Liver (tissue), 9 donors: Measurements from ENCODE around the gene RHEB. TPM values are rescaled to one million over a fixed set of nuclear protein-coding genes. Genes with fewer than 3 reads are reported as not detected.

Experiments used
- DNase-seq: peaks from one replicate; pipeline ENCODE4 v3.0.0-alpha.2; 2017; ENCODE audit warnings: low spot score
- H3K27ac ChIP-seq, 2 donors: one replicate each; pipeline ENCODE4 v1.7.0; 2013; ENCODE audit warnings: inconsistent platforms in 2 of 2, low read length in 2 of 2, control low read depth in 1 of 2, low read depth in 1 of 2, mild to moderate bottlenecking in 1 of 2
- H3K27me3 ChIP-seq, 4 donors: one replicate each; pipeline versions ENCODE4 v1.6.1 to v1.7.0; 2013; ENCODE audit warnings: low read length in 3 of 4, inconsistent platforms in 1 of 4, mild to moderate bottlenecking in 1 of 4, moderate library complexity in 1 of 4; ENCODE audit not compliant: control insufficient read depth in 4 of 4, insufficient read depth in 4 of 4
- H3K36me3 ChIP-seq, 4 donors: one replicate each; pipeline versions ENCODE4 v1.6.1 to v1.7.0; 2013; ENCODE audit warnings: low read length in 3 of 4, mild to moderate bottlenecking in 3 of 4, low read depth in 1 of 4, moderate library complexity in 1 of 4; ENCODE audit not compliant: control insufficient read depth in 4 of 4, insufficient read depth in 3 of 4
- H3K4me1 ChIP-seq, 4 donors: one replicate each; pipeline versions ENCODE4 v1.6.1 to v1.7.0; 2013; ENCODE audit warnings: low read length in 3 of 4, mild to moderate bottlenecking in 3 of 4, moderate library complexity in 1 of 4; ENCODE audit not compliant: control insufficient read depth in 4 of 4, insufficient read depth in 4 of 4
- H3K4me3 ChIP-seq, 3 donors: one replicate each; pipeline versions ENCODE4 v1.6.1 to v1.7.0; 2013; ENCODE audit warnings: low read length in 3 of 3, control low read depth in 1 of 3, low read depth in 1 of 3, mild to moderate bottlenecking in 1 of 3
- H3K9ac ChIP-seq, 2 donors: one replicate each; pipeline ENCODE4 v1.7.0; 2013; ENCODE audit warnings: low read length in 2 of 2, mild to moderate bottlenecking in 2 of 2, moderate library complexity in 2 of 2, control low read depth in 1 of 2, low read depth in 1 of 2
- H3K9me3 ChIP-seq, 4 donors: one replicate each; pipeline versions ENCODE4 v1.6.1 to v1.7.0; 2013; ENCODE audit warnings: low read length in 3 of 4; ENCODE audit not compliant: control insufficient read depth in 4 of 4
- ATF3 ChIP-seq: IDR thresholded peaks from 2 replicates; pipeline ENCODE4 v1.6.1; 2016; ENCODE audit warnings: antibody characterized with exemption
- EGR1 ChIP-seq, 2 donors: IDR thresholded peaks; 2 replicates each; pipeline ENCODE4 v1.6.1; 2016 to 2018; ENCODE audit warnings: antibody characterized with exemption in 2 of 2, low read depth in 2 of 2
- FOXA1 ChIP-seq: IDR thresholded peaks from 2 replicates; pipeline ENCODE4 v1.6.1; 2016; ENCODE audit warnings: antibody characterized with exemption
- FOXA2 ChIP-seq: IDR thresholded peaks from 2 replicates; pipeline ENCODE4 v1.6.1; 2016; ENCODE audit warnings: antibody characterized with exemption
- GABPA ChIP-seq, 2 donors: IDR thresholded peaks in 1 of 2; conservative IDR thresholded peaks in 1 of 2; 2 replicates each; pipeline ENCODE4 v1.6.1; 2016; ENCODE audit warnings: antibody characterized with exemption in 2 of 2, mild to moderate bottlenecking in 1 of 2, moderate library complexity in 1 of 2
- HNF4A ChIP-seq, 2 donors: conservative IDR thresholded peaks; 2 replicates each; pipeline ENCODE4 v1.6.1; 2016; ENCODE audit warnings: antibody characterized with exemption in 2 of 2, mild to moderate bottlenecking in 2 of 2
- HNF4G ChIP-seq: IDR thresholded peaks from 2 replicates; pipeline ENCODE4 v1.6.1; 2016; ENCODE audit warnings: antibody characterized with exemption
- MAX ChIP-seq: IDR thresholded peaks from 2 replicates; pipeline ENCODE4 v1.6.1; 2016; ENCODE audit warnings: antibody characterized with exemption
- NR2F2 ChIP-seq: IDR thresholded peaks from 2 replicates; pipeline ENCODE4 v1.6.1; 2016; ENCODE audit warnings: antibody characterized with exemption
- RAD21 ChIP-seq, 2 donors: IDR thresholded peaks; 2 replicates each; pipeline ENCODE4 v1.6.1; 2016; ENCODE audit warnings: antibody characterized with exemption in 2 of 2, mild to moderate bottlenecking in 2 of 2
- REST ChIP-seq: IDR thresholded peaks from 2 replicates; pipeline ENCODE4 v1.6.1; 2016; ENCODE audit warnings: antibody characterized with exemption, mild to moderate bottlenecking
- RXRA ChIP-seq, 2 donors: IDR thresholded peaks; 2 replicates each; pipeline ENCODE4 v1.6.1; 2017 to 2018; ENCODE audit warnings: antibody characterized with exemption in 2 of 2, mild to moderate bottlenecking in 1 of 2
- SP1 ChIP-seq: IDR thresholded peaks from 2 replicates; pipeline ENCODE4 v1.6.1; 2018; ENCODE audit warnings: antibody characterized with exemption, mild to moderate bottlenecking
- TAF1 ChIP-seq: conservative IDR thresholded peaks from 2 replicates; pipeline ENCODE4 v1.6.1; 2016; ENCODE audit warnings: antibody characterized with exemption, mild to moderate bottlenecking
- YY1 ChIP-seq: IDR thresholded peaks from 2 replicates; pipeline ENCODE4 v1.6.1; 2016; ENCODE audit warnings: antibody characterized with exemption, mild to moderate bottlenecking
- ZBTB33 ChIP-seq: IDR thresholded peaks from 2 replicates; pipeline ENCODE4 v1.6.1; 2016; ENCODE audit warnings: antibody characterized with exemption
- WGBS: extraction: QIAGEN DNeasy Blood & Tissue Kit; methylation state at CpG from one replicate; pipeline ENCODE4 v1.1.7; 2013; 5-methylcytosine and 5-hydroxymethylcytosine counted together
- polyA plus RNA-seq, 2 donors: library from polyadenylated mRNA; stranded (reverse) in 1 of 2; unstranded in 1 of 2; fragments of 200-250 nt in 1 of 2; fragments of >200 nt in 1 of 2; fragmentation: Nextera tagmentation in 1 of 2; extraction: Ambion mirVana in 1 of 2; gene quantifications; one replicate each; pipeline versions ENCODE4 v1.2.1 to v1.2.3, GENCODE V29; 2013 to 2015
- total RNA-seq, 2 donors: library from RNA; depleted of rRNA; stranded (reverse); fragments of >200 nt; gene quantifications; one replicate each; pipeline ENCODE4 v1.2.3, GENCODE V29; 2014
- donor health status: healthy.
- donor health status: healthy.
- donor health status: healthy.
- donor health status: healthy.
- donor health status: healthy.

The RHEB gene
- total and polyA plus RNA-seq, 4 donors: 29.5 to 59.0 (median 36.5) TPM

GRCh38 chr7:151437159-151437553 is 82.5 kb downstream of the RHEB start:
- DNase-seq: no peak
- TF ChIP-seq REST (no peak), ATF3 (no peak), MAX (no peak), RXRA (IDR thresholded peaks at IDR 0.05) (no peak), HNF4G (no peak), TAF1 (no peak), ZBTB33 (no peak), EGR1 (IDR thresholded peaks at IDR 0.05; ENCODE audit: low read depth in 2 of 2) (no peak), FOXA1 (no peak), YY1 (no peak), GABPA (IDR thresholded peaks at IDR 0.05 in 1 of 2, conservative IDR thresholded peaks at IDR 0.05 in 1 of 2) (no peak), HNF4A (conservative IDR thresholded peaks at IDR 0.05) (no peak), RAD21 (IDR thresholded peaks at IDR 0.05) (no peak), SP1 (no peak), FOXA2 (no peak)
- H3K9me3 ChIP-seq: no peaks in the 10 kb centered on the region
- H3K27ac ChIP-seq: no peak overlapping the region
- peaks cover 0 to 5% (median under 1%) of the 10 kb centered on the region in 4 donors for H3K4me1 ChIP-seq
- H3K4me3 ChIP-seq: no peak overlapping the region
- WGBS: 90% methylated on average over 13 of the region's 13 CpGs
- H3K9ac ChIP-seq: no peak overlapping the region
- no peaks in the 10 kb centered on the region for H3K36me3 ChIP-seq
- no peaks in the 10 kb centered on the region for H3K27me3 ChIP-seq

GRCh38 chr7:151436446-151437158 is 83.1 kb downstream of the RHEB start:
- no peaks in the 10 kb centered on the region for H3K9me3 ChIP-seq
- H3K27me3 ChIP-seq: no peaks in the 10 kb centered on the region
- H3K4me3 ChIP-seq: no peak overlapping the region
- H3K9ac ChIP-seq: no peak overlapping the region
- H3K36me3 ChIP-seq: no peaks in the 10 kb centered on the region
- 83% methylated on average over 9 of the region's 9 CpGs for whole genome bisulfite sequencing
- H3K4me1 ChIP-seq: peaks cover 0 to 5% (median under 1%) of the 10 kb centered on the region in 4 donors
- no peak for DNase-seq
- TF ChIP-seq EGR1 (IDR thresholded peaks at IDR 0.05; ENCODE audit: low read depth in 2 of 2) (no peak), NR2F2 (peak; percentile 54)
- peak overlapping the region in 1 of 2 donors; percentile 11 for H3K27ac ChIP-seq
